Measurements from ENCODE around the gene C4orf50.

Gene C4orf50

DNA sequence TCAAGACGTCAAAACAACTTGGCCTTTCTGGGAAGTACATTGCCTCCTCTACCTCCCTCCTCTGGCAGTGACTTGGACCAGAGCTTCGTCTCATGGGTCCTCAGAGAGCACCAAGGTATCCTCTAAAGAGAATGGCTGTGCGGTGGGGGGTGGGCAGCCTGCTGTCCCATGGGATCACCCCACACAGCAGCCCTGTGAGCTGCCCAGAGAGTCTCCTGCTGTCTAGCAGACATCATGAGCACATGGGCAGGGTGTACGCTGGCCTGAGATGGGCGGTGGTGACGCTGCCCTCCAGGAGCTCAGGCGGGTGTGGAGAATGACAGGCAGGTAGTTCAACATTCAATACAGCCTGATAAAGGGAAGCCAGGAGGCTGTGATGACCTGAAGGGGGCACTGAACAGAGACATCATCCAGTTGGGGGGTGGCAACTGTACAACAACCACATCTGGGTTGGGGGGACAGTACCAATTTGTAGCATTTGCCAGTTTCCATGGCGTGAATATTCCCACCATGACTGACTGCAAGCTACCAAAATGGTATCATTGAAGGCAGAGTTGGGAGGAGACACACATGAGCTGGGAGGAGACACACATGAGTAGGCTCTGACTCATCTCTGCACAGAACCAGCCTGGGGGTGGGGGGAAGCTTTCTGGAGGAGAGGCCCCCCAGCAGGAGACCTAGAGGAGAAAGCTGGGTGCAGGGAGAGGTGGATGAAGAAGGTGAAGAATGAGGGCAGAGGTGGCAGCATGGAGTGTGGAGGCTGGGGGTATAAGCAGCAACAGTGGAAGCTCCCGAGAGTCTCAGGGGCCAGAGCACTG, 35.9 kb downstream of the C4orf50 start:
- TF ChIP-seq GATA2 (IDR thresholded peaks at IDR 0.05; ENCODE audit: low read depth, low read length): no peak
- TF ChIP-seq GATA3 (IDR thresholded peaks at IDR 0.05; ENCODE audit: low read depth, low read length): no peak

DNA sequence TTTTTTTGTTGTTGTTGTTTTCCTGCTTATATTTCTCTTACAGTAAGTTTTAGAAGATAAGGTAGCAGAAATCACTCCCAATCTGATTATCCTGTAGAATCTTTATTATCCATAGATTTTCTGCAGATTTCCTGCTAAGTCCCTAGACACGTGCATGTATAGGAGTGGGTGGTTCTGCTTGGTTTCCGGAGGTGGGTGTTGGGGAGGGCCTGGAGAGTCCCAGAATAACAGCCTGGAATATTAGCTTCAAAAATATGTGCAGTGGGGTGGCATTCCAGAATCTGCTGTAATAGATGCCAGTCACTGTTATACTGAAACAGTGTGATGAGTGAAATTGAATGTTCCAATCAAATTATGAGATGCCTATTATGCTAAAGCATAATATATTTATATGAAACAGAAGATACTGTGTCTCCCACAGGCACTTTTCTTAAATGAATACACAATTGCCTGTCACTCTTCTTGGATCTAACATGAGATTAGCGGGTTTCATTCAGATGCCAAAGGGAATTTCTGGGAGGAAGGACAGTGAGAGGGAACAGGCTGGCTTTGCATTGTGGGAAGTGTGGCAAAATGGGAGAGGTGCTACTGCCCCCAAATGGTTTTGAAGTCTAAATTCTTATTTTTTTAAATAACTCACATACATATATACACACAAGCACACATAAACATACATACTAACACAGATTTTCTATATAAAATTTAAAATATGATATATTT, 37.6 kb downstream of the C4orf50 start:
- no peak for TF ChIP-seq GATA2 (IDR thresholded peaks at IDR 0.05; ENCODE audit: low read depth, low read length)
- no peak for TF ChIP-seq GATA3 (IDR thresholded peaks at IDR 0.05; ENCODE audit: low read depth, low read length)

DNA sequence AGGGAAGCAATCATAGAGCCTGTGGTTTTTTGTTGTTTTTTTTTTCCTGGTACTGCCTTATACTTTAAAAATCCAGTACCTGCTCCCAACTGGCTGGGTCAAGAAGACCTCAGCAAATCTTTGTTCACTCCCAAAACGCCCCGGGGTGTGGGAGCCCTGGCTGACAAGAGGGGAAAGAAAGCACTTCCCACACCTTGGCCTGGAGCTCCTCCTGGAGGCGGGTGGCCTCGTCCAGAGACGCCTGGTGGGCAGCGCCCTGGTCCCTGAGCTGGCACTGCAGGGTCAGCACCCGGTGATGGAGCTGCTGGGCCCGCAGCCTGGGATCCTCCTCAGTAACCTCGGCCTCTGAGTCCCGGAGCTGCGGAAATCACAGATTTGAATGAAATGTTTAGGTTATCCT, 38.2 kb downstream of the C4orf50 start:
- no peak for TF ChIP-seq GATA2 (IDR thresholded peaks at IDR 0.05; ENCODE audit: low read depth, low read length)
- no peak for TF ChIP-seq GATA3 (IDR thresholded peaks at IDR 0.05; ENCODE audit: low read depth, low read length)

DNA sequence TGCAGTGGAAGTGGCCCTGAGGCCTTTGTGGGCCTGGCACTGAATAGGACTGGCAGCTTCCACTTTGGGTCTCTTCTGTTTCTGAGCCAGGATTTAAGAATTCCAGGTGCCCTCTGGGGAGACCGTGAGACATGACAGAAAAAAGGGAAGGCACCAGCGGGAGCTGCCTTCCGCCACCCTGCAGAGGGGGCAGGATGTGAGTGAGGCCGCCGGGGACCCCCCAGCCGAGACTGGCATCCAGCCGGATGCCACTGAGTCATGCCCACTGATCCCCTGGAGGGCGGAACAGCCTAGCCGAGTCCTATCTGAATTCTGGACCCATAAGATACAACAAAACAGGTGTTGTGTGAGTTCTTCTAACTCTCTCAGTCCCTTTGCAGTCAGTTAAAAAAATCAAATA, 41.3 kb downstream of the C4orf50 start:
- no peak for TF ChIP-seq GATA2 (IDR thresholded peaks at IDR 0.05; ENCODE audit: low read depth, low read length)
- no peak for TF ChIP-seq GATA3 (IDR thresholded peaks at IDR 0.05; ENCODE audit: low read depth, low read length)

DNA sequence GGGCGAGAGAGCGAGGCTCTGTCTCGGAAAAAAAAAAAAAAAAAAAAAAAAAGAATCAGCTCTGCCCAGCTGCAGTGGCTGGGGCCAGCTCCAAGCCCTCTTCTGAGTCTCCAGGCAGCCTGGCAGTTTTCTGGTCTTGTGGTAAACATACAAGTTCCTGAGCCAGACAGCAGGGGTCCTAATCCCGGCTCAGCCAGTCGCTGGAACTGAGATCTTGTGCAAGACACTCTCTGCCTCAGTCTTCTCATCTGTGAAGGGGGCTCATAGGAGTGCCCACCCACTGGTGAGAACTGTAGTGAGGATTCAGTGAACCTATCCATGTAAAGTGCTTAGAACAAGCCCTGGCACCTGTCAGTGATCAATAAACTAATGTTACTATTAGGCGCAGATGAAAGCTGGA, 41.8 kb downstream of the C4orf50 start:
- TF ChIP-seq GATA2 (IDR thresholded peaks at IDR 0.05; ENCODE audit: low read depth, low read length) (no peak), GATA3 (IDR thresholded peaks at IDR 0.05; ENCODE audit: low read depth, low read length) (no peak)

DNA sequence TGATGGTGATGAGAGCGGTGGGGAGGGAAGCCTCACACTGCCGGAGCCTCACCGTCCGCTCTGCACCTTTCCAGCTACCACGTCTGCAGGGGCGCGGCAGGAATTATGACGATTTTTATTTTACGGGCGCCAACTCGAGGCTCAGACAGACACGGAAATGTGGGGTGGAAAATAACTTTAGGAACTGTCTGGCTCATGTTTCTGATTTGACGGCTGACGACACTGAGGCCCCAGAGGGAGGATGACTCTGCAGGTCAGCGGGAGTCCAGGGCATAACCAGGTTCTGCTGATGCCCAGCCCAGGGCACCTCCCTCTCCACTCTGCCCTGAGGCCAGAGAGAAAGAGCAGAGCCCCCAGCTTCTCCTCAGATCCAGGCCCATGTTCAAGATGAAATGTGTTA, 43.9 kb downstream of the C4orf50 start:
- TF ChIP-seq GATA3 (IDR thresholded peaks at IDR 0.05; ENCODE audit: low read depth, low read length): no peak
- TF ChIP-seq GATA2 (IDR thresholded peaks at IDR 0.05; ENCODE audit: low read depth, low read length): no peak

DNA sequence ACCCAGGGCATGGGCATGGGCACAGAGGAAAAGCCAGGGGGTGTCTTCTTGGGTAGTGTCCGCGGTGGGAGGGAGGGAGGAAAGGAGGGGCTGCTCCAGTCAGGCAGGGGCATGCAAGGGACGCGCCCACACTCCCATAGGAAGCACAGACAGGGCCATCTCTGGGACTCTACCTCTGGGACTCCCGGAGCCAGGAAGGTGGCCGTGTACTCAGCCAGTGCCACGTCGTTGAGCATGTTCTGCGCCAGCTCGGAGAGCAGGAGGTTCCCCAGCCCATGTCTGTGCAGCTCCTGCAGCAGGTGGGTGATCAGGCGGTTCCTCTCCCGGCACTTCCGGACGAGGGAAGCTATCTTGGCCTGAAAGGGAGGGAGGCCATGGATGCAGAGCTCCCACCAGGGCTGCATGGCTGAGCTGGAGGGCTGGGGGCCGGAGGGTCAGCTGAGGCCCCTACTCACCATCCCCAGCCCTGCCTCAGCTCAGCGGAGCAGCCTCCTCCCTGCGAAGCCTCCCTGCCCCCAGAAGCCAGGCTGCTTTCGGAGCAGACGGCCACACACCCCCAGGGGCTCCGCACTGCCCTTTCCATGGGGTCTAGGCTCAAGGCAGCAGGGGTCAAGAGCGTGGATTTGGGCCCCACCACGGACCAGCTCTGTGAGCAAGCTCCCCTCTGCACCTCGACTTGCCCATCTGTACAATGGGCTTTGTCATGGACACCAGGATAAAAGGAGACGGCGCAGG, 44.6 kb downstream of the C4orf50 start:
- TF ChIP-seq GATA3 (IDR thresholded peaks at IDR 0.05; ENCODE audit: low read depth, low read length): no peak
- no peak for TF ChIP-seq GATA2 (IDR thresholded peaks at IDR 0.05; ENCODE audit: low read depth, low read length)

DNA sequence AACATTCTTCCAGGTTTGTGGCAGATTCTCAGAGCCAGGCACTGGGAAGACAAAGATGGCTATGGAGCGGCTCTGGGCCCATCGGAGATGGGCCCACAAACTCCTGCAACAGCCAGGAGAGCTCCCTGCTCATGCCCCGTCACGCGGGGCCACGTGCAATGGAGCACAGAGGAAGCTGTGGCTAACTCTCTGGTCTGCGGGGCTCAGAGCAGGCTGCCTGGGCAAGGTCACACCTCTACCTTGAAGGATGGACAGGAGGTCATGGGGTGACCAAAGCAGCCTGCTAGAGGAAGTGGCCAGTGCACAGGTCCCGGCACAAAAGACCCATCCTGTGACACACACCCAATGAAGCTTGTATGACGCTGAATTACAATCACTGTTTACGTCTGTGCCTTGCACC, 45.2 kb downstream of the C4orf50 start:
- no peak for TF ChIP-seq GATA3 (IDR thresholded peaks at IDR 0.05; ENCODE audit: low read depth, low read length)
- no peak for TF ChIP-seq GATA2 (IDR thresholded peaks at IDR 0.05; ENCODE audit: low read depth, low read length)

DNA sequence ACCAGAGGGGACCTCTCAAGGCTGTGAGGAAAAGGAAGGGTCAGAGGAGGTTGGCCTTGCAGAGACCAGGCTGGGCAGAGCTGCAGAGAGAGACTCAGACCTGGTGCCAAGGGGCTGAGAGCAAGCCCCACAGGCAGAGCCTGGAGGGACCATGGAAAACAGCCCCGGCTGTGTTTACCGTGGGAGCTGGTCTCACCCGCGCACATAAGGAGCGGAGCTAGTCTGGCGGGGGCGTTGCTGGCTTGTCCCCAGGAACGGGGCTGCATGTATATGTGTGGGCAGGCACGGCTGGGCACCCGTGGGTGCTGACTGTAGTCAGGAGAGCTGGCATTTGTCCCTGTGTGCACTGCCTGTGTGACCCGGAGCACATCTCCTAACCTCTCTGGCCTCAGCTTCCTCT, 45.7 kb downstream of the C4orf50 start:
- TF ChIP-seq GATA3 (IDR thresholded peaks at IDR 0.05; ENCODE audit: low read depth, low read length): no peak
- no peak for TF ChIP-seq GATA2 (IDR thresholded peaks at IDR 0.05; ENCODE audit: low read depth, low read length)

DNA sequence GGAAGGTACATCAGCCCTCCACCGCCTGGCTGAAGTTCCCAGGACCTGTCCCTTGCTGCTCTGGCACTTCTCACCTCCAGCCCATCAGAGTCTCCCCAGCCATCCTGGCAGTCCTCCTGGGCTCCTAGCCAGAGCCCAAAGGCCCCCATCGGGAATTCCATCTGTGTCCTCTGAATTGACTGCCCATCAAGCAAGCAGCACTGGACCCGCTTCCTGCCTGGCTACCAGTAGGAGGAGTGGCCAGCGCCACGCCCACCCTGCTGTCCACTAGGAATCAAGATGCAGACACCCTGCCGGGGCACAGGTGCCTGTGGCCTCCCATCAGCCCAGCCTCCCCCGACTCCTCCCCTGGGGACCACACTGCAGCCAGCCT, 47.2 kb downstream of the C4orf50 start:
- TF ChIP-seq GATA2 (IDR thresholded peaks at IDR 0.05; ENCODE audit: low read depth, low read length) (no peak), GATA3 (IDR thresholded peaks at IDR 0.05; ENCODE audit: low read depth, low read length) (no peak)

DNA sequence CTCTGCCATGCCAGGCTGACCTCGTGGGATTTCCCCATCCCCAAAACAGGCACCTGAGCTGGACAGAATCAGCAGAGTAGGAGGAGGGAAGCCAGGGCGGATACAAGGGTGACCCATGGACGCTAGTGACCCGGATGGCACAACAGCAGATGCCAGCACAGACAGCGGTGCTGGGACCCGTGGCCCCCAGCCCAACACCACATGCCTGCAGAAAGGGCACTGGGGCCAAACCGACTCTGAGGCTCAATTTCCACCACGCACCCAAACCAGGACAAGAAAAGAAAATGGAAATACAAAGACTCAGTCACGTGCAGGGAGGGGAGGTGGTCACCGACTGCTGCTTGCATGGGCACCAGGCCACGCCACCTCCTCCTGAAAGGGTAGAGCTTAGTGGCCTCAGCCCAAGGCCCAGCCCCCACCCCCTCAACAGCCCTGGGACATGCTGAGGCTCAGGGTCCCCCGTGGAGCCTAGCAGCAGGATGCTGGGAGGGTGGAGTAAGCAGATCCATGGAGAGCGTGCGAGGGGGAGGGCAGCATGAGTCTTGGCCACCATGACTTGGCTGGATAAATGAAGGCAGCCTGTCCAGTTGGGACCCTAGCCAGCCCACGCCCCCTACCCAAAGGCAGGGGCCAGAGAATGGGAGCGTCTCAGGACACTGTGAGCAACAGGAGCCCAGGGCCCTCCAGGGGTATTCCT, 47.7 kb downstream of the C4orf50 start:
- no peak for TF ChIP-seq GATA2 (IDR thresholded peaks at IDR 0.05; ENCODE audit: low read depth, low read length)
- no peak for TF ChIP-seq GATA3 (IDR thresholded peaks at IDR 0.05; ENCODE audit: low read depth, low read length)

DNA sequence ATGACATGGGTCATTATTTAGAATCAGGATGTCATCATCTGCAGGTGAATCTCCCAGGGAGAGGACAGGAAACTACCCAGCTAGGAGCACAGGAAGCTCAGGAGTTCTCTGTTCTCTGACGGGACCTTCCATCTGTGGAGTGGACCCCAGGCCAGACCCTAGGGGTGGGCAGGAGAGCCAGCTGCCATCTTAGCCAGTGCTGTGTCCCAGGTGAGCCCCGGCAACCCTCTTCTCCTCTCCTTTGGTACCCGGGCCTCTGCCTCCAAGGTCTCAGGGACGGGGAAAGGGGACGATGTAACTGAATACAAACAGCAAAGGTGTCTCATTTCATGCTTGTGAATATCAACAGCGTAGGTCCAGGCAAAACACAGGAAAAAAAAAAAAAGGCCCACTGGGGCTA, 48.5 kb downstream of the C4orf50 start:
- TF ChIP-seq GATA3 (IDR thresholded peaks at IDR 0.05; ENCODE audit: low read depth, low read length) (no peak), GATA2 (IDR thresholded peaks at IDR 0.05; ENCODE audit: low read depth, low read length) (no peak)

DNA sequence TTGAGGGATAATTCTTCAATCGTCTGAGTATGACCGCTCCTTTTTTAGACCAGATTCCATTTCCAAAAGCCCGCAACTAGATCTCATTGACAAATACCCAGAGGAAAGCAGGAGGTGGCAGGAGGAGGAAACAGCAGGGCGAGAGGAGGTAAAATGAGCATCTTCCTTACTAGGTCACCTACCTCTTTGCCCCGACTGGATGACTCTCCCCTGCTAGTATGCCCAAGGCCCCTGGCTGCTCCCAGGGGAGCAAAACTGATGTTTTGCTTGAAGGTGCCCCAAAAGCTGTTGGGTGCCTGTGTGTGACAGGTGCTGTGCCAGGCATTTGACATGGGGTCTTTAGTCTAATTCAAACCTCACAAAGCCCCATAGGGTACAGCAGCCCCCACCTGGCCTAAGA, 48.9 kb downstream of the C4orf50 start:
- TF ChIP-seq GATA2 (IDR thresholded peaks at IDR 0.05; ENCODE audit: low read depth, low read length) (no peak), GATA3 (IDR thresholded peaks at IDR 0.05; ENCODE audit: low read depth, low read length) (no peak)

DNA sequence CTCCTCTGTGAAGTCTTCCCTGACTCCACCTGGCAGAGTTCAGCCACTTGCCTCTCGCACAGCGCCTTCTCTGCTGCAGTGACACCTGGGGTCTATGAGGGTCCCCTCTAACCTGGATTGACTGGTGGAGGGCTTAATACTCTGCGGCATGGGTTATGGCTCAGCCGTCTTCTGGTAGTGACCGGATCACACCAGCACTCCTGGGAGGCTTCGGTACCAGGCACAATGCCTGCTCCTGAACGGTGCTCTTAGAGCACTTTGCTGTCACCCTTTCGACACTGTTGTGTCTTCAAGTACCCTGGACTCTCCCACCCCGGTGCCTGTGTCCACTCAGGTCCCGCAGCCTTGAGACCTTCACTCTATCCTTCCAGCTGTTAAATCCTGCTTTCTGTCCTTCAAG, 50.0 kb downstream of the C4orf50 start:
- TF ChIP-seq GATA3 (IDR thresholded peaks at IDR 0.05; ENCODE audit: low read depth, low read length) (no peak), GATA2 (IDR thresholded peaks at IDR 0.05; ENCODE audit: low read depth, low read length) (no peak)
